GM12865 (cell line): ENCODE measurements around the gene KRTAP5-3.

ENCODE experiments used
- DNase-seq: peaks from one replicate; pipeline ENCODE4 v3.0.0; 2010; ENCODE audit warnings: low read depth
- H3K4me3 ChIP-seq: 2 replicates; pipeline ENCODE4 v1.5.1; 2011; ENCODE audit warnings: mild to moderate bottlenecking, low read depth, low read length, control low read depth
- TF ChIP-seq, protein P1 (sequence below): IDR thresholded peaks from 2 replicates; pipeline ENCODE4 v1.5.1; 2011; ENCODE audit warnings: low read length, control low read depth, low read depth, inconsistent platforms; ENCODE audit not compliant: insufficient read depth; ENCODE audit errors: missing control alignments

The KRTAP5-3 gene

GRCh38 chr11:1637628-1638027, 29.4 kb upstream of the KRTAP5-3 start:
- TF ChIP-seq, protein P1, sequence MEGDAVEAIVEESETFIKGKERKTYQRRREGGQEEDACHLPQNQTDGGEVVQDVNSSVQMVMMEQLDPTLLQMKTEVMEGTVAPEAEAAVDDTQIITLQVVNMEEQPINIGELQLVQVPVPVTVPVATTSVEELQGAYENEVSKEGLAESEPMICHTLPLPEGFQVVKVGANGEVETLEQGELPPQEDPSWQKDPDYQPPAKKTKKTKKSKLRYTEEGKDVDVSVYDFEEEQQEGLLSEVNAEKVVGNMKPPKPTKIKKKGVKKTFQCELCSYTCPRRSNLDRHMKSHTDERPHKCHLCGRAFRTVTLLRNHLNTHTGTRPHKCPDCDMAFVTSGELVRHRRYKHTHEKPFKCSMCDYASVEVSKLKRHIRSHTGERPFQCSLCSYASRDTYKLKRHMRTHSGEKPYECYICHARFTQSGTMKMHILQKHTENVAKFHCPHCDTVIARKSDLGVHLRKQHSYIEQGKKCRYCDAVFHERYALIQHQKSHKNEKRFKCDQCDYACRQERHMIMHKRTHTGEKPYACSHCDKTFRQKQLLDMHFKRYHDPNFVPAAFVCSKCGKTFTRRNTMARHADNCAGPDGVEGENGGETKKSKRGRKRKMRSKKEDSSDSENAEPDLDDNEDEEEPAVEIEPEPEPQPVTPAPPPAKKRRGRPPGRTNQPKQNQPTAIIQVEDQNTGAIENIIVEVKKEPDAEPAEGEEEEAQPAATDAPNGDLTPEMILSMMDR = no peak
- H3K4me3 ChIP-seq = no peak overlapping the region
- no peak for DNase-seq

DNA sequence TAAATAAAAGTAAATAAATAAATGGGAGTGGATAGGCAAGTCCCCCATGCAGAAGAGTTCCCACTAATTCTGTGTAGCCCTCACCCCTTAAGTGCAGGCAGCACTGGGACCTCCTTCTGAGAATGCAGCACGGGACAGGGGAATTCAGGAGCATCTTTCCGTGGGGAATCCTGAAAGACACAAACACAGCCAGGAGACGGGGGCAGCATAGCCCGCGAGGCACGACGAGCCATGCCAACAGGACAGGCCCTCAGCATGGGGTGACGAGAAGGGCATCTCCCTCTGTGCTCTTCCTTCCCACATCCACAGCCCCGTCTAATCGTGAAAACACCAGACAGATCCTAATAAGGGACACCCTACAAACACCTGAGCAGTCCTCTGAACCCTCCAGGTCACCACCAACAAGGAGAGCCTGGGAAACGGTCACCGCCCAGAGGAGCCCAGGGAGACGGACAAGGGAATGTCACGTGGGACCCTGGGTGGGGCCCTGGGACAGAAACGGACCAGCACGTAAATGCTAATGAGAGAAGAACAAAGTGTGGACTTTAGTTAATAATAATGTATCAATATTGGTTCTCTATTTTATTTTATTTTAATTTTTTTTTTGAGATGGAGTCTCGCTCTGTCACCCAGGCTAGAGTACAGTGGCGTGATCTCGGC, 28.2 kb upstream of the KRTAP5-3 start:
- TF ChIP-seq, protein P1 = no peak
- H3K4me3 ChIP-seq = no peak overlapping the region
- DNase-seq = no peak

DNA sequence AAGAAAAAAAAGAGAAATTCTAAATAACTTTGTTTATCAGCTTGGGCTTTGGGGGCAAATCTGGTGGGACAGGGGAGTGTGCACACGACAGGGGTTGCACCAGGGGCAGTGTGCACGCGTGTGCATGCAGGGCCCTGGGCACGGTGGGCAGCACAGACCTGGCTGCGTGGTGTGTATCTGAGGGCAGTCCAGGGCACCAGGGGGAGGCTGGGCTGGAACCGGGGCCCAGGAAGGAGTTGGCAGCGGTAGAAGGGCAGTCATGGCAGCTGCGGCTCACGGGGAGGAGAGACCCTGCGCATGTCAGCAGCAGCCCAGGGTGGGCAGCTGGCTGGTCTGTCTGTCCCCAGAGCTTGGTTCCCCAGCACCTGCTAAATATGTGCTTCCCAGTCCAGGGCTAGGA, 25.6 kb upstream of the KRTAP5-3 start:
- DNase-seq = no peak
- TF ChIP-seq, protein P1 = no peak
- no peak overlapping the region for H3K4me3 ChIP-seq

DNA sequence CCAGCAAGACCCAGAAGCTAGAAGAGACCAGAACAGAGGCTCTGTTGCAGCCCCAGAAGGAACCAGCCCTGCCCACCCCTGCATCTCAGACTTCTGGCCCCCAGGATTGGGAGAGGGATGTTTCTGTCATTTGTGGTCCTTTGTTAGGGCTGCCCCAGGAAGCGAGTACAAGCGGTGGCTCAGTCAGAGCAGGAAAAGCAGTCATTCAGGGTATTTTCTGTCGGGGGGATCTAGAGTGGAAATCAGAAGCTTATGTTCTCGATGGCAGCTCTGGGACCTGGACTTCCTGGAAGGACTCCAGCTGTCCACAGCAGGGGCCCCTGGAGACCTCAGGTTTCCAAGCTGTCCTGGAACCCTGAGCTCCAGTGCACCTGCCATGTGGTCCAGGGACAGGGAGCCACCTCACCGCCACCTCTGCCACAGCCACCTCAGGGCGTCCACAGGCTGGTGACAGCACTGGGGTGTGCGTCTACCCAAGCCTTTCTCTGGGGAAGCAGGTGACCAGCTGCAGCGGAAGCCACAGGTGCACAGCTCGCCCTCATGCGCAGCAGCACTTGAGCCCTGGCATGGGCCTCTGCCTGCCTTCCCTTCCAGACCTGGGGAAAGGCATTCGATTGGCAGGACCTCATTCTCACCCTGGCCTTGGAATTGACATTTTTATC, 23.9 kb upstream of the KRTAP5-3 start:
- TF ChIP-seq, protein P1 = no peak
- H3K4me3 ChIP-seq = no peak overlapping the region
- no peak for DNase-seq

DNA sequence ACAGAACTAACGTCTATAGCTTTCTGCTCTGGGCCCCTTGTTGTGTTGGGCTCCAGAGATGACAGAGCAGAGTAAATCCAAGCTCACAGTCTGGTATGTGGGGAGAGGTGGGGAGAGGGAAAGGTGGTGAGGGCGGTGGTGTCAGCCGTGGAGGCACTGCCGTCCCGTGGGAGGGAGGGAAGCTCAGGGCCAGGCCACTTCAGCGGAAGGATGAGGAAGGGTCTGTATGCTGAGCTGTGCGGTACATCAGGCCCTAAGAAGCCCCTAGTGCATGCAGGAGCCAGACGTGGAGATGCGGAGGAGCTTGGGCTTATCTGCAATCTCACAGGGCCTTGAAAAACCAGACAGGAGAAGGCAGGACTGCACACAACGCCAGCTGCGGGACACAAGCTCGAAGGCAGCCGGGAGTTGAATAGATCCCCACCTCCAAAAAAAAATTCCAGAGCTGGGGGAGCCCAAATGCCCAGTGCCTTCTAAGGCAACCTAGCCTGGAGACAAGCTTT, 22.9 kb upstream of the KRTAP5-3 start:
- no peak for DNase-seq
- TF ChIP-seq, protein P1 = no peak
- H3K4me3 ChIP-seq = no peak overlapping the region

DNA sequence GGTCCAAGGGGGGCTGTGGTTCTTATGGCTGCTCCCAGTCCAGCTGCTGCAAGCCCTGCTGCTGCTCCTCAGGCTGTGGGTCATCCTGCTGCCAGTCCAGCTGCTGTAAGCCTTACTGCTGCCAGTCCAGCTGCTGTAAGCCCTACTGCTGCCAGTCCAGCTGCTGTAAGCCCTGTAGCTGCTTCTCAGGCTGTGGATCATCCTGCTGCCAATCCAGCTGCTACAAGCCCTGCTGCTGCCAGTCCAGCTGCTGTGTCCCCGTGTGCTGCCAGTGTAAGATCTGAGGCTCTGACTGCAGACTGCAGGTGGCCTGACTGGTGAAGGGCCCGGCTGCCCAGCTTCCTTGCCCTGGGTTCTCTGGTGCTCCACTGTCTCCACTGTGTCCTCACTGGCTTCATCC, 22.0 kb upstream of the KRTAP5-3 start:
- H3K4me3 ChIP-seq = no peak overlapping the region
- no peak for DNase-seq
- TF ChIP-seq, protein P1 = no peak
